Body of pancreas (tissue), 4 donors: ENCODE data around the gene ACADSB.

Experiments
- CTCF ChIP-seq, 7 experiments: fragments of 450-650 bp in 4 of 7; fragments of 200-600 bp in 3 of 7; sonication (generic) in 3 of 7; IDR thresholded peaks; one replicate each; pipeline ENCODE4 v1.5.1; 2016 to 2019; ENCODE audit warnings: antibody characterized with exemption in 7 of 7
- POLR2A ChIP-seq, 3 donors: fragments of 450-650 bp; IDR thresholded peaks; one replicate each; pipeline ENCODE4 v1.6.1; 2016; ENCODE audit warnings: antibody characterized with exemption in 3 of 3, mild to moderate bottlenecking in 2 of 3

DNA sequence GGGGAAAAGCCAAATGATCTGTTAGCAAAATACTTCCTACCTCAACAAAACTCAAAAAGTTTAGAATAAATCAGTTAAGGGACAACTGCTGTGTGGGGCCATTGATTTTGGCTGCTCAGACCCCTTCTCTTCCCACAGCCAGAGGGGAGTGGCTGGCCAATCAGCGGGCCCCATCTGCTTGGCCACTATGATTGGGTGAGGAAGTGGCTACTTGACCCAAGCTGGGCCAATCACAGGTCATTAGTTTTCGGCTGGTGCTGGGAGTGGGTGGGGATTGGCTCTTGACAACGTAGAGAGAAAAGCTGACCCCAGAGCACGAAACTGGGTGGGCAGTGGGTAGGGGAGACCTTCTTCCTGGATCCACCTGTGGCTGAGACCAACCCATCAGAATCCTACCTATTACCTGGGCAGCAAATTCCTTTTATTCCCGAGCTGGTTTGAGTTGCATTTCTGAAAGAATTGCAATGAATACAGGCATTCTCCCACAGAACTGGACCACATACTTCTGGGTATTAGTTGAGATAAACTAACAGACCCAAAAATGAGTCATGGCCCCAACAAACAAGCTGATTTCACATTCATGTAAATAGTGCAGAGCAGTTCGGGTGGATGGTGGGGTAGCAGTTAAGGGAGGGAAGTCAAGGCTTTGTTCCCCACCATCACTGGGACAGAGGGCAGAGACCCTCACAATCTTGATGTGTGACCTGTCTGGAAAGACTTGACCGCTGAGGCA lies 91.4 kb downstream of the ACADSB start:
- TF ChIP-seq CTCF (IDR thresholded peaks at IDR 0.05), result no peak
- TF ChIP-seq POLR2A (IDR thresholded peaks at IDR 0.05), result no peak
